ENCODE results near the gene FANCL. TPM values are rescaled to one million over a fixed set of nuclear protein-coding genes. Genes with fewer than 3 reads are reported as not detected.

FANCL gene
- total RNA-seq, 1 experiment from 2014 or later: 34.5 TPM

DNA sequence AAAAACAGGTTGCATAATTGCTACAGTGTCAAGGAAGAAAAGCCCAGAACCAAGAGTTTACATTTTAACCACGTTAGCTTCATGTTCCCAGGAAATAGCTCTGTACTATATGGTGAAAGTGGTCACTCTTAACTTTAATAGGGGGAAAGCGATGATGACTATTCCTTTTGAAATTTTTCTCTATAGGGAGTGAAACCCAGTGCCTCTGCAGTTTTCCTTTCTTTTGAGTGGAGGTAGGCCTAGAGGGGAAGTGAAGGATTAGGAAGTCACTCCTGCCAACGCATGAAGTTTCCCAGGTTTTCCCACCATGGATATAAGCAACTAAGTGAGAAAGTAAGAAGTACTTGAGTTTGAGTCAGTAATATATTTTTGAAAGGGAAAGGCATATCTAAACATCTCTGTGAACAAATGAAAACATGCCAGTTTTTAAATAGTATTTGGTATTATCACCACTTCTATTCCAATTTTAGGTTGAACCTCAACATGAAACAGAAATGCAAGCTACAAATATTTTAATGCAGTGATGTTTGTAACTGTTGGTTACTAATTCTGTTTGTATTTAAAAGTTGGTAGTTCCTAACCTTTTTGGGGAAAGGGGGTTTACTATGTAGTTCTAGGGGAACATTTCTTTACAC is 102.6 kb downstream of the FANCL start:
- RAD21 ChIA-PET (ENCODE audit: low non-redundant PET in 1 of 2, low total read pairs in 2 of 2, uncharacterized antibody in 2 of 2, unreplicated experiment in 2 of 2): no interaction called here
- H3K36me3 ChIP-seq (ENCODE audit: control insufficient read depth in 1 of 2, insufficient read depth in 2 of 2, low read length in 2 of 2): no peaks in the 10 kb centered on the region
- POLR2A ChIA-PET: no interaction called here
- H3K9me3 ChIP-seq (ENCODE audit: control insufficient read depth in 1 of 2, insufficient read depth in 1 of 2, low read depth in 1 of 2, low read length in 2 of 2): no peaks in the 10 kb centered on the region
- no peak overlapping the region for H3K4me2 ChIP-seq (ENCODE audit: low read length)
- no peaks in the 10 kb centered on the region for H3K27me3 ChIP-seq (ENCODE audit: insufficient read depth, low read length)
- H2AFZ ChIP-seq (ENCODE audit: low read depth, low read length, poor library complexity, severe bottlenecking): no peak overlapping the region
- H3K79me2 ChIP-seq (ENCODE audit: insufficient read depth, low read length): no peaks in the 10 kb centered on the region
- H3K27ac ChIP-seq (ENCODE audit: low read depth, low read length): no peak overlapping the region
- no peak overlapping the region for H3K9ac ChIP-seq (ENCODE audit: low read length)
- ATAC-seq (no peak), DNase-seq (ENCODE audit: low read depth, low spot score) (no peak)
- intact Hi-C loops (cut with micrococcal nuclease): loop anchor here (10.0 kb wide), 2 partner anchors 234 to 416 kb away; no protein-coding TSS in a partner anchor
- H4K20me1 ChIP-seq (ENCODE audit: insufficient read depth): no peaks in the 10 kb centered on the region
- no peaks in the 10 kb centered on the region for H3K9me2 ChIP-seq (ENCODE audit: insufficient read depth)
- H3K4me1 ChIP-seq (ENCODE audit: control insufficient read depth in 1 of 2, insufficient read depth in 2 of 2, low read length in 2 of 2): no peaks in the 10 kb centered on the region; a peak in 1 of 4 replicates
- CTCF ChIA-PET: interaction anchor here (1.4 kb wide), 1 partner anchor 233 kb away, joined by 3 read pairs; no protein-coding TSS in a partner anchor
- no peak for TF ChIP-seq CBX3 (IDR thresholded peaks at IDR 0.05; ENCODE audit: low read depth)
- no peak for TF ChIP-seq EZH2 (IDR thresholded peaks at IDR 0.05)
- TF ChIP-seq SP1 (IDR thresholded peaks at IDR 0.05; ENCODE audit: low read depth): no peak
- TF ChIP-seq, protein P1, sequence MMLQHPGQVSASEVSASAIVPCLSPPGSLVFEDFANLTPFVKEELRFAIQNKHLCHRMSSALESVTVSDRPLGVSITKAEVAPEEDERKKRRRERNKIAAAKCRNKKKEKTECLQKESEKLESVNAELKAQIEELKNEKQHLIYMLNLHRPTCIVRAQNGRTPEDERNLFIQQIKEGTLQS (IDR thresholded peaks at IDR 0.05): no peak
- no peak for TF ChIP-seq CEBPB (IDR thresholded peaks at IDR 0.05; ENCODE audit: low read depth)
- TF ChIP-seq JUND (IDR thresholded peaks at IDR 0.05): no peak
- no peak for TF ChIP-seq SRF (IDR thresholded peaks at IDR 0.05; ENCODE audit: low read depth)
- TF ChIP-seq, protein P2, sequence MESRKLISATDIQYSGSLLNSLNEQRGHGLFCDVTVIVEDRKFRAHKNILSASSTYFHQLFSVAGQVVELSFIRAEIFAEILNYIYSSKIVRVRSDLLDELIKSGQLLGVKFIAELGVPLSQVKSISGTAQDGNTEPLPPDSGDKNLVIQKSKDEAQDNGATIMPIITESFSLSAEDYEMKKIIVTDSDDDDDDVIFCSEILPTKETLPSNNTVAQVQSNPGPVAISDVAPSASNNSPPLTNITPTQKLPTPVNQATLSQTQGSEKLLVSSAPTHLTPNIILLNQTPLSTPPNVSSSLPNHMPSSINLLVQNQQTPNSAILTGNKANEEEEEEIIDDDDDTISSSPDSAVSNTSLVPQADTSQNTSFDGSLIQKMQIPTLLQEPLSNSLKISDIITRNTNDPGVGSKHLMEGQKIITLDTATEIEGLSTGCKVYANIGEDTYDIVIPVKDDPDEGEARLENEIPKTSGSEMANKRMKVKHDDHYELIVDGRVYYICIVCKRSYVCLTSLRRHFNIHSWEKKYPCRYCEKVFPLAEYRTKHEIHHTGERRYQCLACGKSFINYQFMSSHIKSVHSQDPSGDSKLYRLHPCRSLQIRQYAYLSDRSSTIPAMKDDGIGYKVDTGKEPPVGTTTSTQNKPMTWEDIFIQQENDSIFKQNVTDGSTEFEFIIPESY (IDR thresholded peaks at IDR 0.05; ENCODE audit: extremely low read depth, insufficient replicate concordance, low read length): no peak
- no peak for TF ChIP-seq TCF7L2 (IDR thresholded peaks at IDR 0.05; ENCODE audit: borderline replicate concordance, extremely low read depth, insufficient read depth, insufficient read length)
- TF ChIP-seq FOSL1 (IDR thresholded peaks at IDR 0.05; ENCODE audit: low read depth): no peak
- TF ChIP-seq POLR2A (IDR thresholded peaks at IDR 0.05; ENCODE audit: borderline replicate concordance, extremely low read depth, insufficient read depth, insufficient read length): no peak
- BruUV-seq (replicated peaks): no TSS peak
- no peak overlapping the region for H3K4me3 ChIP-seq (replicated peaks in 1 of 2; ENCODE audit: low read depth in 1 of 2, low read length in 2 of 2)
